ENCODE results near the gene DNLZ. TPM values are rescaled to one million over a fixed set of nuclear protein-coding genes. Genes with fewer than 3 reads are reported as not detected.

DNLZ gene
- total and polyA plus RNA-seq, 2 donors (not counting 1 experiment from before 2014, with no cell fraction given), result 23.0 to 42.0 TPM

DNA sequence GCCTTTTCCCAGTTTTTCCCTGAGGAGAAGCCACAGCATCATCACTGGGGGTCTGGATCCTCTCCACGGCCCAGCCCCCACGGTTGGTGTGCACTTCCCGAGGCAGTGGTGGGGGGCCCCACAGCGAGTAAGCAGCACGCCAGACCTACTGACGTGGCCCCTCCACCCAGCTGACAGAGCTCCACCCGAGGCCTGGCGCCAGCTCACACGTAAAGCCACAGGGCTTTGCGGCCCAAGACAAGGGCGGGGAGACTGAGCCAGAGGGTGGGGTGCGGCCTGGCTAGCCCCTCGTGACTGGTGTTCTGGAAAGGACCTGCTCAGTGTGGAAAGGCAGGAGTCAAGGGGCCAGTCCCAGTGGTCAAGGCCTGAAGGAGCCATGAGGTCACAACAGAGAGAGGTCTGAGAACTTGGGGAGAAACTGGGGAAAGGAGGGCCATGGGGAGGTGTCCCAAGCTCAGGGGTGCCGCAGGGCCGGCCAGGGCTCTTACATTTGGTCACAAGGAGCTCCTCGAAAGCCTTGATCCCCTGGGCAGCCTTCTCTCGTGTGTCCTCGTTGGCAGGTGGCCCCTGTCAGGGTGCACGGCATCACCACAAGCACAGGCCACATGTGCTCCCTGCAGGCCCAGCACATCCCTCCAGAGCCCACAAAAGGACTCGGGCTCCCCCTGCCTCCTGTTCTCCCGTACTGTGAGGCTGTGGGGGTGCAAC lies 30.9 kb upstream of the DNLZ start:
- Histone ChIP-seq H3K4me2 (replicated peaks; ENCODE audit: low read depth, low read length, poor library complexity, severe bottlenecking) (no peak overlapping the region), H3K4me1 (ENCODE audit: control insufficient read depth in 2 of 2, insufficient read depth in 2 of 2, low read length in 2 of 2) (peaks cover 9 to 10% of the 10 kb centered on the region in 2 donors), H3K4me3 (ENCODE audit: control extremely low read depth in 1 of 5, extremely low read depth in 1 of 5, insufficient read depth in 1 of 5, low read depth in 2 of 5, low read length in 4 of 5) (no peak overlapping the region), H3K27ac (ENCODE audit: low read length in 2 of 2) (no peak overlapping the region), H3K79me2 (ENCODE audit: control insufficient read depth, insufficient read depth, low read length) (peaks cover 32% of the 10 kb centered on the region), H4K20me1 (ENCODE audit: control insufficient read depth, insufficient read depth, low read length, poor library complexity, severe bottlenecking) (peaks cover 24% of the 10 kb centered on the region), H3K27me3 (replicated peaks in 1 of 4; ENCODE audit: control extremely low read depth in 1 of 4, control insufficient read depth in 3 of 4, insufficient read depth in 4 of 4, low read length in 3 of 4) (no peaks in the 10 kb centered on the region), H3K9ac (ENCODE audit: low read length) (no peak overlapping the region), H3K36me3 (replicated peaks in 1 of 2; ENCODE audit: control extremely low read depth in 1 of 2, control insufficient read depth in 1 of 2, extremely low read depth in 1 of 2, insufficient read depth in 2 of 2, low read length in 1 of 2) (peaks cover 3 to 68% of the 10 kb centered on the region in 2 experiments), H3K9me3 (ENCODE audit: control extremely low read depth in 1 of 3, control insufficient read depth in 2 of 3, insufficient read depth in 1 of 3, low read length in 2 of 3) (no peaks in the 10 kb centered on the region), H2AFZ (ENCODE audit: insufficient read depth, low read depth, low read length, poor library complexity, severe bottlenecking) (no peak overlapping the region)
- no peak for DNase-seq
- no peak for TF ChIP-seq EZH2 (IDR thresholded peaks at IDR 0.05; ENCODE audit: borderline replicate concordance, insufficient read depth, low read depth, low read length, poor library complexity, severe bottlenecking)
- TF ChIP-seq, protein P1, sequence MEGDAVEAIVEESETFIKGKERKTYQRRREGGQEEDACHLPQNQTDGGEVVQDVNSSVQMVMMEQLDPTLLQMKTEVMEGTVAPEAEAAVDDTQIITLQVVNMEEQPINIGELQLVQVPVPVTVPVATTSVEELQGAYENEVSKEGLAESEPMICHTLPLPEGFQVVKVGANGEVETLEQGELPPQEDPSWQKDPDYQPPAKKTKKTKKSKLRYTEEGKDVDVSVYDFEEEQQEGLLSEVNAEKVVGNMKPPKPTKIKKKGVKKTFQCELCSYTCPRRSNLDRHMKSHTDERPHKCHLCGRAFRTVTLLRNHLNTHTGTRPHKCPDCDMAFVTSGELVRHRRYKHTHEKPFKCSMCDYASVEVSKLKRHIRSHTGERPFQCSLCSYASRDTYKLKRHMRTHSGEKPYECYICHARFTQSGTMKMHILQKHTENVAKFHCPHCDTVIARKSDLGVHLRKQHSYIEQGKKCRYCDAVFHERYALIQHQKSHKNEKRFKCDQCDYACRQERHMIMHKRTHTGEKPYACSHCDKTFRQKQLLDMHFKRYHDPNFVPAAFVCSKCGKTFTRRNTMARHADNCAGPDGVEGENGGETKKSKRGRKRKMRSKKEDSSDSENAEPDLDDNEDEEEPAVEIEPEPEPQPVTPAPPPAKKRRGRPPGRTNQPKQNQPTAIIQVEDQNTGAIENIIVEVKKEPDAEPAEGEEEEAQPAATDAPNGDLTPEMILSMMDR (IDR thresholded peaks at IDR 0.05), result no peak
- ChIA-PET CTCF (no interaction called here), POLR2A (no interaction called here)
- 97% methylated on average over 21 of the region's 21 CpGs for WGBS (ENCODE audit: insufficient coverage)
- H3K27ac Mint-ChIP-seq, result no peak overlapping the region
- no peaks in the 10 kb centered on the region for H3K27me3 Mint-ChIP-seq
- peaks cover 11% of the 10 kb centered on the region for H3K4me1 Mint-ChIP-seq
- H3K4me3 Mint-ChIP-seq, result no peak overlapping the region
- ATAC-seq (ENCODE audit: low read depth), result no peak
- intact Hi-C loops (cut with micrococcal nuclease), result no loop called here
- no peaks in the 10 kb centered on the region for H3K9me3 Mint-ChIP-seq (ENCODE audit: insufficient read depth)

DNA sequence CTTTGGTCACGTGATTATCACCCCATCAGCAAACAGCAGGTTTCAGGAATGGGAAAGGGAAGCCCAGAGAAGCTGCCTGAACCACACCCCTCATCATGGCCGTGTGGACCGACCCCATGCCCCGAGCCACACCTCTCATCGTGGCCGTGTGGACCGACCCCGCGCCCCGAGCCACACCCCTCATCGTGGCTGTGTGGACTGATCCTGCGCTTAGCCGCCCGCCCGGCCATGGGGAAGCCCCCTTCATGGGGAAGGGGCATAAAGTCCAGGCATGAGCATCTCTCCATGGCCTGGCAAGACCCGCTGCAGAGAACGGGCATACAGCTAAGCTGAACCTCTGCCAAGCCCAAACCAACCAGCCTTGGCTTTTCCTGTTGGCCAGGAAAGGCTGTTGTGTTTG lies 30.0 kb upstream of the DNLZ start:
- H3K4me1 Mint-ChIP-seq, result peaks cover 2% of the 10 kb centered on the region
- no peak overlapping the region for H3K4me3 Mint-ChIP-seq
- Histone ChIP-seq H3K4me1 (ENCODE audit: control insufficient read depth in 2 of 2, insufficient read depth in 2 of 2, low read length in 2 of 2) (peaks cover under 1% of the 10 kb centered on the region in 2 donors), H3K27ac (ENCODE audit: low read length in 2 of 2) (no peak overlapping the region), H3K27me3 (replicated peaks in 1 of 4; ENCODE audit: control extremely low read depth in 1 of 4, control insufficient read depth in 3 of 4, insufficient read depth in 4 of 4, low read length in 3 of 4) (no peaks in the 10 kb centered on the region), H4K20me1 (ENCODE audit: control insufficient read depth, insufficient read depth, low read length, poor library complexity, severe bottlenecking) (peaks cover 15% of the 10 kb centered on the region), H3K9ac (ENCODE audit: low read length) (no peak overlapping the region), H3K9me3 (ENCODE audit: control extremely low read depth in 1 of 3, control insufficient read depth in 2 of 3, insufficient read depth in 1 of 3, low read length in 2 of 3) (no peaks in the 10 kb centered on the region), H3K4me2 (replicated peaks; ENCODE audit: low read depth, low read length, poor library complexity, severe bottlenecking) (no peak overlapping the region), H3K79me2 (ENCODE audit: control insufficient read depth, insufficient read depth, low read length) (peaks cover 22% of the 10 kb centered on the region), H3K36me3 (replicated peaks in 1 of 2; ENCODE audit: control extremely low read depth in 1 of 2, control insufficient read depth in 1 of 2, extremely low read depth in 1 of 2, insufficient read depth in 2 of 2, low read length in 1 of 2) (peaks cover 3 to 77% of the 10 kb centered on the region in 2 experiments), H3K4me3 (ENCODE audit: control extremely low read depth in 1 of 5, extremely low read depth in 1 of 5, insufficient read depth in 1 of 5, low read depth in 2 of 5, low read length in 4 of 5) (no peak overlapping the region), H2AFZ (ENCODE audit: insufficient read depth, low read depth, low read length, poor library complexity, severe bottlenecking) (no peak overlapping the region)
- POLR2A ChIA-PET, result no interaction called here
- ATAC-seq (ENCODE audit: low read depth) (no peak), DNase-seq (no peak)
- intact Hi-C loops (cut with micrococcal nuclease), result no loop called here
- TF ChIP-seq EZH2 (IDR thresholded peaks at IDR 0.05; ENCODE audit: borderline replicate concordance, insufficient read depth, low read depth, low read length, poor library complexity, severe bottlenecking), result no peak
- TF ChIP-seq, protein P1 (IDR thresholded peaks at IDR 0.05), result no peak
- H3K9me3 Mint-ChIP-seq (ENCODE audit: insufficient read depth), result no peaks in the 10 kb centered on the region
- H3K27me3 Mint-ChIP-seq, result no peaks in the 10 kb centered on the region
- over 99% methylated on average over 12 of the region's 17 CpGs for whole genome bisulfite sequencing (ENCODE audit: insufficient coverage)
- H3K27ac Mint-ChIP-seq, result no peak overlapping the region
- CTCF ChIA-PET, result no interaction called here
